ENCODE measurements around the gene MAST3. TPM values are rescaled to one million over a fixed set of nuclear protein-coding genes. Genes with fewer than 3 reads are reported as not detected.

MAST3 gene
- polyA plus RNA-seq, 1 donor = 27.9 TPM

DNA sequence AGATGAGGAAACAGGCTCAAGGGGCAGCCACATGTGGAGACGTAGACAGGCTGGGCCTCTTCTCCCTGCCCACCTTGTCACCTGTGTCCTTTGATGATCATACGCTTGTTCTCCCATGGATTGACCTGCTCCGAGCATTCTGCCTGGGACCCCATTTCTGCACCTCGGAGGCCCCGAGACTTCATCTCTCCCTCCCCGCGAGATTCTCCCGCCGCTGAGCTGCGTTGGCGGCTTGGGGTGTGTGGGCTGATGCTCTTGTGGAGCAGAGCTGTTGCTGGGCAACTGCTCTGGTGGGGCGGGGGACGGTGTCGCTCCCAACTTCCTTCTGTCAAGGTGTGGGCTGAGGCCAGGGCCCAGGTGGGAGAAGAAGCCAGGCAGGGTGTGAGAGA lies 22.1 kb downstream of the MAST3 start:
- H3K4me1 ChIP-seq (ENCODE audit: control insufficient read depth, insufficient read depth, low read length) = peaks cover 18% of the 10 kb centered on the region
- WGBS (ENCODE audit: insufficient coverage, low lambda C conversion rate) = no CpG with 5 or more reads among the region's 14 CpGs
- H3K9me3 ChIP-seq (ENCODE audit: control insufficient read depth, low read depth, low read length) = no peaks in the 10 kb centered on the region
- H3K27me3 ChIP-seq (ENCODE audit: control insufficient read depth, insufficient read depth, low read length) = no peaks in the 10 kb centered on the region
- no peak for DNase-seq
- no peak overlapping the region for H3K27ac ChIP-seq (ENCODE audit: low read length)
- peaks cover 44% of the 10 kb centered on the region for H3K36me3 ChIP-seq (ENCODE audit: control insufficient read depth, insufficient read depth, low read length)
- H3K4me3 ChIP-seq (ENCODE audit: low read length) = no peak overlapping the region

DNA sequence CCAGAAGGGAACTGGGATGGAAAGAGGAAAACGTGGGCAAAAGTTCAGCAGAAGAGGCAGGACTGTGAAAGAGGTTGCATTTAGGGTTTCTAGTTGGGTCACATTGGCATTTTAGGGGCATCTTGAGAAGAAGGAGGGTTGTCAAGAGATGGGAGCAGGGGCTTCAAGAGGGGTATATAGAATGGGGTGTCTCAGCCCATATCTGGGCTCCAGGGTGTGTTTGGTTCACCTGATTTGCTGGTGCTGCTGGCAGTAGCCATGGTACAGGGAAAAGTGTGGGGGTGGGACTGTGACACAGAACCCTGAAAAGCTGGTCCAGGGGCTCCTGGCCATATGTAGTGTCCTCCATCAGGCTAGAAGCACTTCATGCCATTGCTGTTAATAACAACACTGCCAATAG lies 22.5 kb downstream of the MAST3 start:
- Histone ChIP-seq H3K4me3 (ENCODE audit: low read length) (no peak overlapping the region), H3K27ac (ENCODE audit: low read length) (no peak overlapping the region)
- no CpG with 5 or more reads among the region's 1 CpG for WGBS (ENCODE audit: insufficient coverage, low lambda C conversion rate)

DNA sequence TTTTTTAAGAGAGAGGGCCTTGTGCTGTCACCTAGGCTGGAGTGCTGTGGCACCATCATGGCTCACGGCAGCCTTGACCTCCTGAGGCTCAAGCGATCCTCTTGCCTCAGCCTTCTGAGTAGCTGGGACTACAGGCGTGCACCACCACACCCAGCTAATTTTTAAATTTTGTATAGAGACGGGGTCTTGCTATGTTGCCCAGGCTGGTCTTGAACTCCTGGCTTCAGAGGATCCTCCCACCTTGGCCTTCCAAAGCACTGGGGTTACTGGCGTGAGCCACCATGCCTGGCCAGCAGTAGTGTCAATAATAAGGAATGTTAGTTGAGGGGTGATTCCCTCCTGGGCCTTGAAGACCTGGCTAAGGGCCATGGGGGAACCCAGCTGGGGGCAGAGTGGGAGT lies 23.6 kb downstream of the MAST3 start:
- no peak for DNase-seq
- WGBS (ENCODE audit: insufficient coverage, low lambda C conversion rate) = no CpG with 5 or more reads among the region's 5 CpGs
- Histone ChIP-seq H3K36me3 (ENCODE audit: control insufficient read depth, insufficient read depth, low read length) (peaks cover 43% of the 10 kb centered on the region), H3K4me1 (ENCODE audit: control insufficient read depth, insufficient read depth, low read length) (peaks cover 18% of the 10 kb centered on the region), H3K27ac (ENCODE audit: low read length) (no peak overlapping the region), H3K27me3 (ENCODE audit: control insufficient read depth, insufficient read depth, low read length) (no peaks in the 10 kb centered on the region), H3K9me3 (ENCODE audit: control insufficient read depth, low read depth, low read length) (no peaks in the 10 kb centered on the region), H3K4me3 (ENCODE audit: low read length) (no peak overlapping the region)

More for the DNA sequence above, 22.5 kb downstream of the MAST3 start:
- no peaks in the 10 kb centered on the region for H3K9me3 ChIP-seq (ENCODE audit: control insufficient read depth, low read depth, low read length)
- H3K27me3 ChIP-seq (ENCODE audit: control insufficient read depth, insufficient read depth, low read length) = no peaks in the 10 kb centered on the region
- H3K36me3 ChIP-seq (ENCODE audit: control insufficient read depth, insufficient read depth, low read length) = peaks cover 44% of the 10 kb centered on the region
- DNase-seq = no peak
- H3K4me1 ChIP-seq (ENCODE audit: control insufficient read depth, insufficient read depth, low read length) = peaks cover 18% of the 10 kb centered on the region

DNA sequence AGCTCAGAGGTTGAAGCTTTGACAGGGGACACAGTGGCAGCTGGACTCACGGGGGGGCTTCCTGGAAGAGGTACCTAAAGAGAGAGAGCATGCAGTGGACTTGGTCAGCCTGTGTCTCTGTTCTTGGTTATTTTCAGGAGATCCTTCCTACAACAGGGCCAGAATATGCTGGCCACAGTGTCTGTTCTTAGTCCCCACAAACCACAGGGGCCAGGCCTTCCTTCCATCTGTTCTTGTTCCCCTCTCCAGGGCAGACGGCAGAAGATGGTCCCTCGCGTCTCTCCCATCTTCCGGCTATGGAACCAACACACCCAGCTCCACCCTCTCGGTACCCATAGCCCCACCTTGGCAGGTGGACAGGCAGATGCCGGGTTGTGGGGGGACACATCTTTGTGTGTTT lies 24.8 kb downstream of the MAST3 start:
- DNase-seq = no peak
- H3K4me3 ChIP-seq (ENCODE audit: low read length) = no peak overlapping the region
- no peaks in the 10 kb centered on the region for H3K9me3 ChIP-seq (ENCODE audit: control insufficient read depth, low read depth, low read length)
- no peak overlapping the region for H3K27ac ChIP-seq (ENCODE audit: low read length)
- no CpG with 5 or more reads among the region's 7 CpGs for WGBS (ENCODE audit: insufficient coverage, low lambda C conversion rate)
- peaks cover 47% of the 10 kb centered on the region for H3K36me3 ChIP-seq (ENCODE audit: control insufficient read depth, insufficient read depth, low read length)
- peaks cover 14% of the 10 kb centered on the region for H3K4me1 ChIP-seq (ENCODE audit: control insufficient read depth, insufficient read depth, low read length)
- no peaks in the 10 kb centered on the region for H3K27me3 ChIP-seq (ENCODE audit: control insufficient read depth, insufficient read depth, low read length)

DNA sequence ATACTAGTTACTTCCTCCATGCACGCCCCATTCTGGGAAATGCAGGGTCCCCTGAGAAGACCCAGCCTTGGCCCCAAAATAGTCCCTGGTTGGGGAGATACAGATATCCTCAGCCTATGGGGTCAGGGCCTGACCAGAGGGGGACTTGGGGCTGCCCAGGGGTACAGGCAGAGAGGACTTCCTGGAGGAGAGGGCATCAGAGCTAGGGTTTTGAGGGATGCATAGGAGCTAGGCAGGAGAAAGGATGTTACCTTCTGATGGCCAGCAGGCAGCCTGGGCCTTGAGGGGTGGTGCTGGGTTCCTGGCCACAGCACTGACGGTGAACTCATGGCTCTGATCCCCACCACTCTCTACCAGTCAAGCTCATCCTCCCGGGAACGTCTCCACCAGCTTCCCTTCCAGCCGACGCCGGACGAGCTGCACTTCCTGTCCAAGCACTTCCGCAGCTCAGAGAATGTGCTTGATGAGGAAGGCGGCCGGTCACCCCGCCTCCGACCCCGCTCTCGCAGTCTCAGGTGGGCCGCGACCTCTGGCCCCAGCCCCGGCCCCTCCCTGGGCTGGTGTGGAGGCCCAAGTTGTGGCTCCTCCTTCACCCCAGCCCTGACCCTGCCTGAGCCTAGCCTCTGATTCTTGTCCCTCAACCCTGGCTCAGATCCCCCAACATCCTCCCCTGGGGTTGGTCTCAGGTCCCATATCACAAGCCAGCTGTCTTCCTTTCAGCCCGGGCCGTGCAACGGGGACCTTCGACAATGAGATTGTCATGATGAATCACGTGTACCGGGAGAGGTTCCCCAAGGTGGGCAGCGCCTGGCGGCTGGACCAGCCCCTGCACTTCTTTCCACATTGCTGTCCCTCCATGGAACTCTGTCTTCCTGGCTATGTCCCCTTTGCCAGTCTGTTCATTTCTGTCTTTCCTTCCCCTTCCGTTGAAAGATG lies 25.6 kb downstream of the MAST3 start:
- Histone ChIP-seq H3K4me1 (ENCODE audit: control insufficient read depth, insufficient read depth, low read length) (peaks cover 13% of the 10 kb centered on the region), H3K9me3 (ENCODE audit: control insufficient read depth, low read depth, low read length) (no peaks in the 10 kb centered on the region), H3K27ac (ENCODE audit: low read length) (no peak overlapping the region), H3K27me3 (ENCODE audit: control insufficient read depth, insufficient read depth, low read length) (no peaks in the 10 kb centered on the region), H3K4me3 (ENCODE audit: low read length) (no peak overlapping the region), H3K36me3 (ENCODE audit: control insufficient read depth, insufficient read depth, low read length) (peaks cover 52% of the 10 kb centered on the region)
- 100% methylated on average over 1 of the region's 27 CpGs for WGBS (ENCODE audit: insufficient coverage, low lambda C conversion rate)
- no peak for DNase-seq

GRCh38 chr19:18123819-18124218 lies 26.2 kb downstream of the MAST3 start:
- no CpG with 5 or more reads among the region's 26 CpGs for WGBS (ENCODE audit: insufficient coverage, low lambda C conversion rate)
- Histone ChIP-seq H3K36me3 (ENCODE audit: control insufficient read depth, insufficient read depth, low read length) (peaks cover 59% of the 10 kb centered on the region), H3K27ac (ENCODE audit: low read length) (no peak overlapping the region)

DNA sequence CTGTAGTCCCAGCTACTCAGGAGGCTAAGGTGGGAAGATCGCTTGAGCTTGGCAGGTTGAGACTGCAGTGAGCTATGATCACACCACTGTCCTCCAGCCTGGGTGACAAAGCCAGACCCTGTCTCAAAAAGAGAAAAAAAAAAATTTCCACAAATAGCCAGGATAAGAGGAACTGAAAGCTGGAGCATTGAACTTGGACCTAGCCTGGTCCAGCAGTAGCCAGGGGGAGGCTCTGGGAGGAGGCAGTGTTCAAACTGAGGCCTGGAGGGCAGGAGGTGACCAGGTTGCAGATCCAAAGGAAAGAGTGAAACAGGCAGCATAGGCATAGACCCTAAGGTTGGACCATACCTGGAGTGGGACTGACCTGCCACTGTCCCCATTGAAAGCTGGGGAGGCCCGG lies 28.5 kb downstream of the MAST3 start:
- Histone ChIP-seq H3K9me3 (ENCODE audit: control insufficient read depth, low read depth, low read length) (no peaks in the 10 kb centered on the region), H3K27me3 (ENCODE audit: control insufficient read depth, insufficient read depth, low read length) (no peaks in the 10 kb centered on the region), H3K27ac (ENCODE audit: low read length) (no peak overlapping the region), H3K4me1 (ENCODE audit: control insufficient read depth, insufficient read depth, low read length) (no peaks in the 10 kb centered on the region), H3K4me3 (ENCODE audit: low read length) (no peak overlapping the region), H3K36me3 (ENCODE audit: control insufficient read depth, insufficient read depth, low read length) (peaks cover 75% of the 10 kb centered on the region)
- DNase-seq = no peak
- no CpG with 5 or more reads among the region's 2 CpGs for WGBS (ENCODE audit: insufficient coverage, low lambda C conversion rate)

More at GRCh38 chr19:18123819-18124218, 26.2 kb downstream of the MAST3 start:
- DNase-seq = no peak
- Histone ChIP-seq H3K9me3 (ENCODE audit: control insufficient read depth, low read depth, low read length) (no peaks in the 10 kb centered on the region), H3K4me3 (ENCODE audit: low read length) (no peak overlapping the region), H3K27me3 (ENCODE audit: control insufficient read depth, insufficient read depth, low read length) (no peaks in the 10 kb centered on the region), H3K4me1 (ENCODE audit: control insufficient read depth, insufficient read depth, low read length) (peaks cover 6% of the 10 kb centered on the region)

DNA sequence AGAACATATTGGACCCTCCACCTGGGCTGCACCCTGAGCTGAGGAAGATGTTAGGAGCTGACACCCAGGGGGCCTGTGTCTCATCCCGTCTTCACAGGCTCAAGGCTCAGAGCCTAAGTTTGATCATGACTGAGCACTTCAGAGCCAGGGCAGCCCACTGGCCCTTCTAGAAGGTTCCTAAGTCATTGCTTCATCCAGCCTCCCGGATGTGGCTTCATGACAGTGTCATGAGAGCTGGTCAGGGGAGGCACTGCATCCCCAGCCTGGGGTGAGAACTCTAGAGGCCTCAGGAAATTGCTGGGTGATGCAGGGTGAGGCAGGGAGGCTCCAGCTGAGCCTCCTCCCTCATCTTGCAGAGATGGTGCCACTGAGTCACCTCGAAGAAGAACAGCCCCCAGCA lies 30.5 kb downstream of the MAST3 start:
- no CpG with 5 or more reads among the region's 3 CpGs for WGBS (ENCODE audit: insufficient coverage, low lambda C conversion rate)
- no peaks in the 10 kb centered on the region for H3K9me3 ChIP-seq (ENCODE audit: control insufficient read depth, low read depth, low read length)
- no peak overlapping the region for H3K27ac ChIP-seq (ENCODE audit: low read length)
- no peaks in the 10 kb centered on the region for H3K4me1 ChIP-seq (ENCODE audit: control insufficient read depth, insufficient read depth, low read length)
- peaks cover 70% of the 10 kb centered on the region for H3K36me3 ChIP-seq (ENCODE audit: control insufficient read depth, insufficient read depth, low read length)
- DNase-seq = no peak
- no peaks in the 10 kb centered on the region for H3K27me3 ChIP-seq (ENCODE audit: control insufficient read depth, insufficient read depth, low read length)
- H3K4me3 ChIP-seq (ENCODE audit: low read length) = no peak overlapping the region

DNA sequence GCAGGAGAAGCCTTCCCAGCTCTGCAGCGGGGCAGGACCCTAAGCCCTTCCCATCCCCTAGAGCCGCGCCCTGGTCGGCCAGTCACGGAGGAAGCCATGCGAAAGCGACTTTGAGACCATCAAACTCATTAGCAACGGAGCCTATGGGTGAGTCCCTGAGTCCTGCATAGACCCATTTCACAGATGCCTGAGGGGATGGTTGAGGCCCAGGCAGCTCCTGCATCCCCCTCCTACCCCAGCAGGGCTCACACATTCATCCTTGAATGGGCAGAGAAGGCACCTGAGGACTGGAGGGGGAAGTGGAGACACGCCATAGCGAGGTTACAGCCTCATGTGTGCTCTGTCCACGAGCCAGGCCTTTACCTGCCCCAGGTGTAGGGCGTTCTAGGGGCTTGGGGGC lies 31.2 kb downstream of the MAST3 start:
- Histone ChIP-seq H3K4me3 (ENCODE audit: low read length) (no peak overlapping the region), H3K9me3 (ENCODE audit: control insufficient read depth, low read depth, low read length) (no peaks in the 10 kb centered on the region), H3K36me3 (ENCODE audit: control insufficient read depth, insufficient read depth, low read length) (peaks cover 67% of the 10 kb centered on the region), H3K27ac (ENCODE audit: low read length) (no peak overlapping the region), H3K27me3 (ENCODE audit: control insufficient read depth, insufficient read depth, low read length) (no peaks in the 10 kb centered on the region), H3K4me1 (ENCODE audit: control insufficient read depth, insufficient read depth, low read length) (no peaks in the 10 kb centered on the region)
- WGBS (ENCODE audit: insufficient coverage, low lambda C conversion rate) = no CpG with 5 or more reads among the region's 12 CpGs
- DNase-seq = no peak

DNA sequence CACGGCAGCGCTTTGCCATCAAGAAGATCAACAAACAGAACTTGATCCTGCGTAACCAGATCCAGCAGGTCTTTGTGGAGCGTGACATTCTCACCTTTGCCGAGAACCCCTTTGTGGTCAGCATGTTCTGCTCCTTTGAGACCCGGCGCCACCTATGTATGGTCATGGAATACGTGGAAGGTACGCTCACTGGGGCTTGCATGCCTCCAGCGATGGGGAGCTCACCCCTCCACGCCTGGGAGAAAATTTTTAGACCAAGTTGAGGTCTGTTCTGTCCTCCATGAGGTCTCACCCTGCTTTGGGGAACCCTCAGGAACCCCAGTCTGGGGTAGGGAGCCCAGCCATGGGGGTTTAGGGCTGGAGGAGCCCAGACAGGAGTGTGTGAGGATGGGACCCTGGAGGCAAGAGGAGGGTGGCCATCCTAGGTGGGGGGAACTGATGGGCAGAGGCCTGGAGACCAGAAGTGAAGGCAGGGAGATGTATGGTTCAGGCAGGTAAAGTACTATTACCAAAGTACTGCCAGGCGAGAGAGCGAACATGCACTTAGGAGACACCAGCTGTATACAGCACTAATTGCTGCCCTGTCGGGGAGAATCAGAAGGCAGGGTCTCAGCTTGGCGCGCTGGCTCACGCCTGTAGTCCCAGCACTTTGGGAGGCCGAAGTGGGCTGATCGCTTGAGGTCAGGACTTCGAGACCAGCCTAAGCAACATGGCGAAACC lies 33.1 kb downstream of the MAST3 start:
- H3K27ac ChIP-seq (ENCODE audit: low read length) = no peak overlapping the region
- peaks cover 4% of the 10 kb centered on the region for H3K4me1 ChIP-seq (ENCODE audit: control insufficient read depth, insufficient read depth, low read length)
- H3K27me3 ChIP-seq (ENCODE audit: control insufficient read depth, insufficient read depth, low read length) = no peaks in the 10 kb centered on the region
- no peak overlapping the region for H3K4me3 ChIP-seq (ENCODE audit: low read length)
- peaks cover 69% of the 10 kb centered on the region for H3K36me3 ChIP-seq (ENCODE audit: control insufficient read depth, insufficient read depth, low read length)
- no peak for DNase-seq
- H3K9me3 ChIP-seq (ENCODE audit: control insufficient read depth, low read depth, low read length) = peaks cover 3% of the 10 kb centered on the region
- no CpG with 5 or more reads among the region's 21 CpGs for WGBS (ENCODE audit: insufficient coverage, low lambda C conversion rate)
